Hematopoietic multipotent progenitor cell (in vitro differentiated cells): ENCODE data around the gene PTCD2. TPM values are rescaled to one million over a fixed set of nuclear protein-coding genes. Genes with fewer than 3 reads are reported as not detected.
A peak's percentile ranks its signal among the peaks of the same experiment; 100 is the strongest.

Source experiments
- DNase-seq, 3 donors: peaks; one replicate each; pipeline ENCODE4 v3.0.0-alpha.2; 2011 to 2015; ENCODE audit warnings: low read depth in 2 of 3, low spot score in 2 of 3
- total RNA-seq: library from RNA; depleted of rRNA; stranded (reverse); fragments of >200 nt; gene quantifications from one replicate; pipeline ENCODE4 v1.2.3, GENCODE V29; 2012

PTCD2 gene
- total RNA-seq: 5.1 TPM

GRCh38 chr5:72319976-72320752 lies at the start of gene PTCD2, which contains the start of gene MRPS27:
TSS of gene PTCD2 (plus strand) at chr5:72320373. CDS start at chr5:72320383, 10 bp downstream.
TSS of gene MRPS27 (minus strand) at chr5:72320240. CDS start at chr5:72320221, 19 bp downstream.
- DNase-seq: peak; percentile 76 to 98 (median 98)

- no peak for DNase-seq
Measured at GRCh38 chr5:72271702-72272101, 48.5 kb upstream of the PTCD2 start.

GRCh38 chr5:72272398-72272797 lies 47.8 kb upstream of the PTCD2 start:
- DNase-seq: no peak

- DNase-seq: no peak
Measured at GRCh38 chr5:72273547-72273946, 46.6 kb upstream of the PTCD2 start.

GRCh38 chr5:72276219-72276752 lies 43.9 kb upstream of the PTCD2 start:
- DNase-seq: no peak

GRCh38 chr5:72280581-72281069 lies 39.5 kb upstream of the PTCD2 start:
- peak in 2 of 3 donors; percentile 22 to 34 for DNase-seq

GRCh38 chr5:72281430-72281763 lies 38.8 kb upstream of the PTCD2 start:
- DNase-seq: no peak

GRCh38 chr5:72281764-72282499 lies 38.2 kb upstream of the PTCD2 start:
- DNase-seq: no peak

GRCh38 chr5:72282878-72283277 lies 37.3 kb upstream of the PTCD2 start:
- DNase-seq: no peak

- DNase-seq: no peak
Measured at GRCh38 chr5:72283358-72283757, 36.8 kb upstream of the PTCD2 start.

GRCh38 chr5:72284559-72285423 lies 35.4 kb upstream of the PTCD2 start:
- no peak for DNase-seq

- DNase-seq: no peak
Measured at GRCh38 chr5:72285424-72285821, 34.8 kb upstream of the PTCD2 start.

GRCh38 chr5:72286798-72287197 lies 33.4 kb upstream of the PTCD2 start:
- no peak for DNase-seq

- DNase-seq: no peak
Measured at GRCh38 chr5:72288924-72289323, 31.2 kb upstream of the PTCD2 start.

- no peak for DNase-seq
Measured at GRCh38 chr5:72290356-72291133, 29.6 kb upstream of the PTCD2 start.

- DNase-seq: no peak
Measured at GRCh38 chr5:72291601-72292000, 28.6 kb upstream of the PTCD2 start.

GRCh38 chr5:72292411-72292810 lies 27.8 kb upstream of the PTCD2 start:
- no peak for DNase-seq

- peak in 1 of 3 donors; percentile 14 for DNase-seq
Measured at GRCh38 chr5:72293495-72294055, 26.6 kb upstream of the PTCD2 start.

- no peak for DNase-seq
Measured at GRCh38 chr5:72294473-72294872, 25.7 kb upstream of the PTCD2 start.

- no peak for DNase-seq
Measured at GRCh38 chr5:72295539-72295938, 24.6 kb upstream of the PTCD2 start.
